GM19455 (cell line): Measurements from ENCODE around the gene PAX7.

Experiments used
- ATAC-seq: cut with Tn5 transposase; IDR thresholded peaks from one replicate; pipeline ENCODE4 v1.9.1; 2021; ENCODE audit not compliant: unreplicated experiment

PAX7 gene

DNA sequence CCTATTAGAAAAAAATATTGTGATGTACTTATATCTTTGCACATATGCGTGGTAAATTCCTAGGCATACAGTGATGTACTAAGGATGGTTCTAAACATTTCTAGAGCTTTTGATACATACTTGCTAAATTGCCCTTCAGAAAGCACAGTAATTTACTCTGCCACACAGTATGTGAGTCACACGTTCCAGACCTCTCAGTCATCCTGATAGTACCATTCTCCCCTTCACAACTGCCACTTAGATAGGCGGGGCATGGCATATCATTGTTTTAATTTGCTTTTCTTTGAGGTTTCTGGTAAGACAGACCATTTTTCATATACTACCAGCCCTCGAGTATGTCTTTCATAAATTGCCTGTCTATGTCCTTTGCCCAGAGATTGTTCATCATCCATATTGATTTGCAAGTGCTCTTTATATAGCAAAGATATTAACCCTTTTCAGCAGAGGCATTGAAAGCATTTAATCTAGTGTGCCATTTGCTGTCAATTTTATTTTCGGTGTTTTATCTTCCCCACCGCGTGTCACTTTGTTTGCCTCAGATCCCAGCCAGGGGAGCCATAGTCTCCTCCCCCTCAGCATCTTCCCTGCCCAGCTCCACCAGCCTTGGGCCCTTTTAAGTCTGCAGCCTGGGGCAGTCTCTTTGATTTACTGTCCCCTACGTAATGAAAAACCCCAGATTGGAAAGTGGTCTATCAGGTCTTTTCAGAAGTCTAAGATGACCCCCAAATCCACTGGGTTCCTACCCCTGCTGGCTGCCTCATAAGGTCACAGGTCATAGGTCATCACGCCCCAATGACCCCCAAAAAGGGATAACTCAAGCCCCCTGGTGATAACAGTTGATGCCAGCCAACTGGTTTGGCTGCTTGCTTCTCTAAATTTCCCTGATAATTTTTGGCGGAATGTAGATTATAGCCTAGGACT is 11.8 kb upstream of the PAX7 start:
- ATAC-seq, result no peak

DNA sequence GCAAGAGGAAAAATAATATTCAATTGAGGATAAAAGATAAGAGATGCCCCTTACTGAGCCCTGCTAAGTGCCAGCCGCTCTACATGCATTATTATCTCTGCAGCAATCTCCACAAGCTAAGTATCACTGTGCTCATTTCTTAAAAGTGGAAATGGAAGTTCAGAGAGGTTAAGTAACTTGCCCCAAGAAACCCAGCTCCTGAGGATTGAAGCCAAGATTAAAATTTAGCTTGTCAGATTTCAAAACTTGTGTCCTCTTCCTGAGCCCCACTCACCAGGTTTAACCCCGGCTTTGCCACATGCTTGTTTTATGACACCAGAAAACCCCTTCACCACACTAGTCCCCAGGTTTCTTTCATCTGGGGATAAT is 11.2 kb upstream of the PAX7 start:
- no peak for ATAC-seq

DNA sequence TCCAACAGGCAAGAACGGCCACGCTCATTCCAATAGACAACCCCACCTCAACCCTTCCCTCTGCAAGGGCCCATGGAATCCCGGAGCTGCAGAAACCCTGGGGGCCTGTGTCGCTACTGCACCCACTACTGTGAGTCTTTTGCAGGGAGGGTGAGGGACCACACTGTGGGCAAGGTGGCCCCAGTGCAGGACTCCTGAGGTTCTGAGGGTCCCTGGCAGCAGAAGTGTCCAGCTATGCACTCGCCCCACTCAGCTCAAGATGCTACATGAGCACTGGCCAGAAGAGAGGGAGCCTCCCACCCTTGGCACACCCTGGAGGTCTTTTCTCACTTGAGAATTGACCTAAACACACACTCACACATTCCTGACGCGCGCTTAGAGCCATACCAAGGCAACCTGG is 2.1 kb upstream of the PAX7 start:
- ATAC-seq, result no peak

DNA sequence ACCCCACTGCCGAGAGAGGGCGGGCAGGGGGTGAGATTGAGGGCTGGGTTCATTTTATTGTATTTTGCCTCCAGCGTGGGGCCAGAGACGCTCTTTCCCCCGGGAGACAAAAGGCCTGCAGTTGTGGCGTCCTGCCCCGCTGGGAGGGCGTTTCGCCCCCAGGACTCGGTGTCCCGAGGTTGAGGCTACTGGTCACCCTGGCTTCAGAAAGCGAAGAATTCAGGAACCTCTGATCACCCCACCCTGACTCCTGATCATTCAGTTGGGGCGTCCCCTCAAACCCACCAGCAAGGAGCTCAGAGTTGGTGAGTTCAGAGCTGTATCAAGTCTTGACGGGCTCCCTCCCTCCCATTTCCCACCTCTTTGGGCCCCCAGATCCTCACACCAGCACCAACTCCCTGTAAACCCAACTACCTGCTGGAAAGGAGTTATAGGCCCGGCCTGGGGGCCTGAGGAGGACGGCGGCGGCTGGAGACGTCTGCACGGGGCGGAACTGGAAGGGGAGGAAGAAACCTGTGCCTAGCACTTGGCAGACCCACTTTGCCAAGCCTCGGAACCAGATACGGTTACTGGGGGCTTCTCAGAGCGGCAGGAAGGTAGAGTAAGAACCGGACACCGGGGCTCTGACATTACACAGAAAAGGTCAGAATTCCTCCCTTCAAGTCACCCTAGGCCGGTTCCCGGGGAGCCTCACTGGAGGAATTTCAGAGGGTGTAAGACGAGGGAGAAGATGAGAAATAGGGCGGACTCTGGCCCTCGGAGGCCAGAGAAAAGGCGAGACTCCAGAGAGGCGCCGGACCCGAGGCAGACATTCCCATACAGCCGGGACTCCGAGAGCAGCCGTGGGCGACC is 761 bp upstream of the PAX7 start:
- no peak for ATAC-seq

DNA sequence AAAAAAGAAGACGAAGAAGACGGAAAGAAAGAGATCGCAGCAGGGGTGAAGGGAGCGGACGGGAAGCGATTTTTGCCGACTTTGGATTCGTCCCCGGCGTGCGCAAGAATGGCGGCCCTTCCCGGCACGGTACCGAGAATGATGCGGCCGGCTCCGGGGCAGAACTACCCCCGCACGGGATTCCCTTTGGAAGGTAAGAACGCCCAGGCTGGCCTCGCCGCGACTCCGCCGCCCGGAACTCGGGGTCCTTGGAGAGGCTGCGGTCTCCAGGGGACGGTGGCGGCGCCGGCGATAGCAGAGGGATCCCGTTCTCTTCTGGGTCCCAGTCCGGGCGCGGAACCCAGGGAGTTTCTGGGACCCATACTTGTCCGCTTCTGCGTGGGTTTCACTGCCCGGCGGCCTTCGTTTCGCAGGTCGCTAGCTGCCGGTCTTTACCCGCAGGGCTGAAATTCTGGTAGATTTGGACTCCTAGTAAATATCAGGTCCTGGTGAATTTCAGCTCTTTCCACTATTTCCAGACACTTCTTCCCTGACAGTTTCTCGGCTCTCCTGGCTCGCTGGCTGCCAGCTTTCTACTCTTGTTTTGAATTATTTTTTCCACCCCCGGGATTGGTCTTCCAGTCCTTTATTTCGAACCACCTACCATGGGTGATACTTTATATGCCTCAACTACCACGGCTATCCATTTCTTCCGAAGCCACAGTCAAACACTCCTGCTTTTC is 1.0 kb downstream of the PAX7 start:
- no peak for ATAC-seq

DNA sequence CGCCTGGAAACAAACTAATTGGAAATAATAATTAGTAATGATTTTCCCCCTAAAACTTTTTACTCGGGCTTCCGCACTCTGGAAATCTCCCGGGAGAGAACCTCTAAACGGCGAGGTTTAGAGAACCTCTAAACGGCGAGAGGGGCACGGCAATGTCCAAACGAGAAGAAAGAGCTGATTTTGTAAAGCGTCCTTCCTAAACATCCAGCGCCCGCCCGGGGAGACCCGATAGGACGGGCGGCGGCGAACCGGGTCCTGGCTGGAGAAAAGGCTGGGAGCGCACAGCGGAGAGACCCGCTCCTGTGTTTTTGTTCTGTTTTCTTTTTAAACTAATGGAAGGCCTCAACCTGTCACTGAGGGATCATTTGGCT is 1.6 kb downstream of the PAX7 start:
- no peak for ATAC-seq

DNA sequence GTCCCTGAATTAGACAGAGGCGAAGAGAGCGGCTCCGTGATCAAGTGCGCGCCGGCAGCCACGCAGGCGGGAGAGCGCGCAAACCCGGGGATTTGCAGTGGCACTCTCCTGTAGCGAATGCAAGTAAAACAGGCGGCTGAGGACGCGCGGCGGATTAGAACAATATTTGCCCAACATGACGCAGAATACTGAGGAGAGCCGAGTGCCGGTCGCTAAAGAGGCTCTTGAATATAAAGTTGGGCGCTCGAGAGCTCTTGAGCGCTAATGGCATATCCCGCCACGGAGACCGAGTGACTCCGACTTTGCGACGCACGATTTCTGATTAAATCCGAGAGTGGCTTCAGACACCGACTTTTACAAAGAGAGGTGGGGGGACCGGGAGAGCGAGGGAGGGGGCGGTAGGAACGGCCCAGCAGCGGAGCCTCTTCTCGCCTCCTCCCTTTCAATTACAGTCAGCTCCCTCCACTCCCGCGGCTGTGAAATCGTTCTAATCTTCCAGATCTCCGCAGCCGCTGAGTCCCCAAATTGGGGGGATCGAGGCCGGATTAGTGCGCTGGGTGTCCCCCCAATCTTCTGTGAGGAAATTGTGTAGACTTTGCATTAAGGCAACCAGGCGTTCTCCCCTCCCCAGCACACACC is 2.3 kb downstream of the PAX7 start:
- ATAC-seq, result no peak

DNA sequence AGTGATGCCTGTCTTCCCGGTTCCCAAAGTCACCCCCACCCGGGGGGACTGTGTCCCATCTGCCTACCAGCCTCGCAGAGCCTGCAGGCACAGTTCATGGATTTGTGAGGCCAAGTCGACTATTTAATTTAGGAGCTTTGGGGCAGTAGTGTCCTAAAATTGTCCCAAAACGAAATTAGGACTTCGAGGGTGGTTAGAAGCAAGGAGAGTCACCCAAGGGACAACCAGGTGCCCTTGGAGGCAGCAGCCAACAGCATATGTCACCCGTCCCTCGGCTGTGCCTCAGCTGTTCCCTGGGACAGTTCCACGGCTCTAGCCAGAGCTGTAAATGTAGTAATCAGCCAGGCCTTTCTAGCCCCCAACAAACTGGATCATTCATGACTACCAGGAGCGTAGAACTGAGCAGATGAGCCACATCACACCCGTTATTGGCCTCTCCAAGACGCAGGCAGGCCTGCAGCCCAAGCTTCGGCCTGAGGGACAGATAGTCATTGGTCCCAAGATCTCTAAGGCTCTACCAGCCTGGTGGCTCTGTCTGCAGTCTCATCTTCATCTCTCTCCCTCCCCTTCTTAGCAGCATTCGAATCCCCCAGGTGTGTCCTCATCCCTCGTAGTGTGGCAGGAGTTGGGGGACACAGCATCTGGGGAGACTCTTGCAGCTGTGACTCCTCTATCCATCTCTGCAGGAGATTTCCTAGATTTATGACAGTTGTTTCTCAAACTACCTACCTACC is 2.9 kb downstream of the PAX7 start:
- ATAC-seq, result no peak

DNA sequence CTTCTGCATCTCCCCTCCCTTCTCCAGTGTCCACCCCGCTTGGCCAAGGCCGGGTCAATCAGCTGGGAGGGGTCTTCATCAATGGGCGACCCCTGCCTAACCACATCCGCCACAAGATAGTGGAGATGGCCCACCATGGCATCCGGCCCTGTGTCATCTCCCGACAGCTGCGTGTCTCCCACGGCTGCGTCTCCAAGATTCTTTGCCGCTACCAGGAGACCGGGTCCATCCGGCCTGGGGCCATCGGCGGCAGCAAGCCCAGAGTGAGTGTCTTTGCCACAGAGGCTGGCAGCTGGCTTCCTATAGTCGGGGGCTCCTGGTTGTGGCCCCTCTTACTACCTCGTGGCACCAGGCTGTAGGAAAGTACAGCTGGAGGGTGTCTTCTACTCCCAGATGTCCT is 3.6 kb downstream of the PAX7 start:
- no peak for ATAC-seq

DNA sequence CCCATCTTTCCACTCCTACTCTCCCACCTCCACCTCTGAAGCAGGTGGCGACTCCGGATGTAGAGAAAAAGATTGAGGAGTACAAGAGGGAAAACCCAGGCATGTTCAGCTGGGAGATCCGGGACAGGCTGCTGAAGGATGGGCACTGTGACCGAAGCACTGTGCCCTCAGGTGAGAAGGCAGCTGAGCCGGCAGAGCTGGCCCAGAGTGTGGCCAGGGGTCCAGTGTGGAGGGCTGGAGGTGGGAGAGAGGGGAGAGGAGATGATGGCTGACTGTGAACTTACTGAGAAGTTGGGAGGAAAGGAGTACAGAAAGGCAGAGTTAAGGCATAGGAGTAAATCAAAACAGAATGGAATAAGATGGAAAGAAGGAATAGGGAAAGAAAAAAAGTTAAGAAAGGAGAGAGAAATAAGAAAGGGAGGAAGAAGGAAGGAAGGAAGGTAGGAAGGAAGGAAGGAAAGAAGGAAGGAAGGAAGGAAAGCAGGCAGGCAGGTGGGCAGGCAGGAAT is 4.5 kb downstream of the PAX7 start:
- no peak for ATAC-seq

DNA sequence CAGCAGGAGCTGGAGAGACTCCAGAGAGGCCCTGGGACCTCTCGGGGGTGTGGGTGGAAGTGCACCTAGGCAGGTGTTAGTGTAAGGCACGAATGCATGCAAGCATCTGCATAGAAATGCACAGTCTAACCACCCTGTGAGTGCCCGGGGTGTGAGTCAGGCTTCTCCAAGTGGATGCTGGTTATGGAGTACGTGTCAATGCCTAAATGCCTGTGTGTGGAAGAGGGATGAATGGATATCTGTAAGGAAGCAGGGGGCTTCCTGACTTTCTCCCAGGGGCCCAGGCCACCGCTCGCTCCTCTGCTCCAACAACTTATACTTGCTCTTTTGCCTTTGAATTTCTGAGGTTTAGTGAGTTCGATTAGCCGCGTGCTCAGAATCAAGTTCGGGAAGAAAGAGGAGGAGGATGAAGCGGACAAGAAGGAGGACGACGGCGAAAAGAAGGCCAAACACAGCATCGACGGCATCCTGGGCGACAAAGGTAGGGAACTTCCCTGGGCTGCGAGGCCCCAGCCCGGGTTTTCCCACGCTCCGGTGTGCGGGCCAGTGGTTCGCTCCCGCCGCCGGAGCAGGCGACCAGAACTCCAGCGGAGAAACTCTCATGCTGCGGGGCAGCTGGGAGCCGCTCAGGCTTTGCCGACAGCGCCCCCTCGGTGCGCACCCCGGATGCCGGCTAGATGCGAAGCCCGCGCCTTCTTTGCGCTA is 5.4 kb downstream of the PAX7 start:
- no peak for ATAC-seq

DNA sequence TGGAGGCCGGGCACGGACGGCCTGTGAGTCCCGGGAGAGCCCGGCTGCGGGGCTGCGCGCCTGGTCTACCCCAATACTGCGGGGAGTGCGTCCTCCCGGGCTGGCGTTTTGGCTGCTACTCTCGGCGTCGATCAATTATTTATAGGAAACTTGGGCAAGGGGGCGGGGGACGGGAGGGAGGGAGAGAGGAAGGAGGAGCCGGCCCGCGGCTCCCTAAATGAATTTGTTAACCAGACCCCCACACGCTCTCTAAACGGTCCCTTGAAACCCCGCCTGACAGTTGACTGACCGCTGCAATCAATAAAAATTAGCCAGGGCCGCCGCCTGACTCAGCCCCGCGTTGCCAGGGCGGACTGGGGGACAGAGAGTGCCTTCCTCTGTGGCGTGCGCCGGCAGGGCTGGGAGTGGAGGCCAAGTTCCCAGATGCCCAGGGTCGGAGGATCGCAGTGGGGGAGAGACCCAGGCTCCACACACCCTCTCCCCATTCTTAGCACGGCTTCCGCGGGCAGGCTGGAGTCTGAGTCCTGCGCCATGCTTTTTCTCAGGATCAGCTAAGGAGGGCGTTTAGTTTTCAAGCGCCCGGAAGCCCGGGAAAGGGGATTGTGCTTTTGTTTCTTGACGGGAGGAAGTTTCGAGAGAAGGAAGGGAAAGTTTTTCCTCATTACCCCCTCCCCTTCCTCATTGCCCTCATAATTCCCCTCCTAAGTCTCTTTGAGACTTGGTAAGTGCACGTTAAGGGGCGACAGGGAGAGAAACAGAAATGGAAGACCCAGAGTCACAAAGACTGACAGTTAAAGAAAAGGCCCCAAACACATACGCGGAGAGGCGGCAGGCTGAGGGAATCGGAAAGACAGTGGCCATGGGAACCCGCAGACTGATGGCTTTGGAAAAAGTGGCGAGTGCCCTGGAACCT is 6.2 kb downstream of the PAX7 start:
- ATAC-seq, result no peak

DNA sequence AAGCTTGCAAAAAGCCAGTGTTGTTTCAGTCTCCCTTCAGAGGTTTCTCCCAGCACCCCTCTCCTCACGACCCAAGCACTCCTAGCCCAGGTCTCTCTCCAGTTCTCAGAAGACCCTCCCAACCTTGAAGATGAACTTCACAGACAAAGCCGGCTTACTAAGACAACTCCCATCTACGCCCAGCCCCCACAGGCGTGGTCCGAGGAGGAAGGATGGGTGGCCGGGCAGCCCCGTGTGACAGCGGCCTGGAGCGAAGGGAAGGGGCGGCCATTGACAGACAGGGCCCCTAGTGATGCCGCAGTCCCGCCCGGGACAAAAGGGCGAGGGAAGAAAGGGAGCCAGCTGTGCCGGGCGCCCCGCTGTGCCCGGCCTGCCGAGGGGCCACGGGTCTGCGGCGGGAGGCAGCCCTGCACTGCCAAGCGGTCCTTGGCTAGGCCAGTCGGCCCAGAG is 6.9 kb downstream of the PAX7 start:
- no peak for ATAC-seq

DNA sequence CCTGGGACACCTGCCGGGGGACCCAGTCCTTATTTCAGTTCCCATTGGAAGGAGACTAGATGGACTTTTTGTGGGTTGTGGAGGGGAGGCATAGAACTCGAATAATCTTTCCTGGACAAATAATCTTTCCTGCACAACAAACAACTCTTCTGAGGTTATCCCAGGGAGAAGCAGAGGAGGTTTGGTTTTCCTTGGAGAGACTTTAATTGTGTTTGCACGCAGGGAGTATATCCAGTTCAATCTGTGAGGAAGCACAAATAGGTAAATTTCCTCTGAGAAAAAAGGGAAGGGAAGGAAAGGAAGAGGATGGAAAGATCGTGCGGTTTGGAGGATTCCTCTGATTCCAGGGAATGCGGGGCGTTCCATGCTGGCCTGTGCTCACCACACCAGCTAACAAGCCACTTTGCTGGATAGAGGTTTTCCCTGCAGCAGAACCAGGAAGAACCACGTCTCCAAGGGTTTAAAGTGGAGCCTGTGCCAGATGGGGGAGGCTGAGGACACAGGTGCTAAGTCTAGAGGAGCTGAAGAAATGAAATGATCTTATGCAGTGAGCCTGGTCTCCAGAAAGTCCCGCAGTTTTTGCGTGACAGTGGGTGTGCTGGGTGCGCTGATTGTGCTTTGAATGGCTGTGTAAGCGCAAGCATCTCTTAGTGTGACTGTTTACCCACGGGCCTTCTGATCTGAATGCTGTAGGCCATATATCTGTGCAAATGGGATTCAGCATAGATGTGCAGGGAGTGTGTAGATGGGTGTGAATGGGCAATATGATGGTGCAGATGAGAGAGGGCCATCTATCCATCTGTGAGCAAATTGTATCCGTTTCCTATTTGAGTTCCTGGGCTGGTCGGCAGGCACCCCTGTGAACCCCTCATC is 7.6 kb downstream of the PAX7 start:
- no peak for ATAC-seq

DNA sequence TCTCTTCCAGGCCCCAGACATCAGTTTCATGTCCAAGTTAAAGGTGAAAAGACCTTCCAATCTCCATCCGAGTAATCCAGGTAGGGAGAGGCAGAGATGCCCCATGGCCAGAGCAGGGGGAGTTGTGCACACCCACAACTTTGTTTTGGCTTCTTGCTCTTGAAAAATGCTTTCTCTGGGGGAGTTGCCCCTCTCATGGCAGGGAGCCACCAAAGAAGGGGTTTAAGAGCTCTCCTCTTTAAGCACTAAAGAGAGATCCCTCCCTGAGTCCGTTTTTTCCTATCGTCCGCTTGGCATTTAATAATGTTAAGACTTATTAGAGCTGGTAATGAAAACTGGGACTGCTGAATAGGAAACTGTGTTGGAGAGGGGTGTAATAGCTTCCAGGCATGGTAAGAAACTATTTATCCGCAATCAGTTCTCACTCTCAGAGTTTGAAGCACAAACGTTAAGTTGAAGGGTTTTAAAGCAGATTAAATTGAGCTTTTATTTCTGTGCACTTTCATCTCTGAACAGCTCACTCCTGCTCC is 8.3 kb downstream of the PAX7 start:
- no peak for ATAC-seq

DNA sequence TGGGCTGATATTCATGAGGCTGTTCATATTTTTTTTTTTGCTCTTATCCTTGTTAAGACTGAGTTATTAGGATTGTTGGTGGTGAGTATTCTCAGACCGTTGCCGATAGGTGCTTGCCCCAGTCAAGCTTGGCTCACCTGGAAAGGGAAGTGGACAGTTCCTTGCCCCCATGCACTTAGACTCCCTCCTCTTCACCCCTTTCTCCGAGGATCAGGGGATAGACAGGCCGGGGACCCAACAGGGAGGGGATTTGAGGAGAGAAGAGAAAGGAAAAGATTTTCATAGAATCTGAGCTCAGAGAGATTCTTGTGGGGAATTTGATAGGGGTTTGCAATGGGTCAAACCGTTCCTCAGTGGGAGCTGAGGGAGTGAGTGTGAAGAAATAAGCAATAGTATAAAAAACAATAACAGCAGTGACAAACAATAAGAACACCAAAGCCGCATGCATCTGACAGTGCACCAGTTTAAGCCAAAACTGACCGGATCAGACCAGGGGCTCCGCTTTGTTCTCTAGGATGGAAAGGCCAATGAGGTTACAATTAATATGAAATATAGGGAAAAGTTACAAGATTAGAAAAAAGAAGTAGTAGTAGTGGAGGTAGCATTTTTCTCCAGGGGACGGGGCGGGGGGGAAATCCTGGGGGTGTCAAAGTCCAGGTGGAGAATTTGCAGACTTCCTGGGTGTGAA is 8.9 kb downstream of the PAX7 start:
- ATAC-seq, result no peak
